Measurements from ENCODE around the gene STRIP1.

Gene STRIP1

DNA sequence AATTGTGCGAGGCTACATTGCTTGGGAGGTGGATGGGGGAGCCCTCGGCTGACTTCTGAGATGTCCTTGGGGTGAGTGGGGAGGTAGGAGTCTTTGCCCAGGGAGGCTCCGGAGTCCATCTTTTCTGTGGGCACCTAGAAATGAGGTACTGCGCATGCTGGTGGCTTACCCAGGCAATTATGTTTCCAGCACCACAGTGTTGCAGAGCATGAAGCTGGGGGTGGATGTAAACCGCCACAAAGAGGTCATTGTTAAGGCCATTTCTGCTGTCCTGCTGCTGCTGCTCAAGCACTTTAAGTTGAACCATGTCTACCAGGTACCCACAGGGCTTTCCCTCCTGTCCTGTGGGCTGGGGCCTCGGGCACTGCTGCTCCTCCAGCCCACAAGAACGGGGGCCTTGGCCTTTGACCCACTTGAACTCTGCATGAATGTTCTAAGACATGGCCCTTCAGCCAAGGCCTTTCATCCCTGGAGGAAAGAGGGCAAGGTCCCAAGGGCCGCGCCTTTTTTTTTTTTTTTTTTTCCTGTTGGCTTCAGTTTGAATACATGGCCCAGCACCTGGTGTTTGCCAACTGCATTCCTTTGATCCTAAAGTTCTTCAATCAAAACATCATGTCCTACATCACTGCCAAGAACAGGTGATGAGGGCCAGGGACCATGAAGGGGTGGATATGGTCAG lies 14.6 kb downstream of the STRIP1 start:
- no peak for DNase-seq (ENCODE audit: extremely low spot score, insufficient read length, low read depth)
- no peak for FAIRE-seq

DNA sequence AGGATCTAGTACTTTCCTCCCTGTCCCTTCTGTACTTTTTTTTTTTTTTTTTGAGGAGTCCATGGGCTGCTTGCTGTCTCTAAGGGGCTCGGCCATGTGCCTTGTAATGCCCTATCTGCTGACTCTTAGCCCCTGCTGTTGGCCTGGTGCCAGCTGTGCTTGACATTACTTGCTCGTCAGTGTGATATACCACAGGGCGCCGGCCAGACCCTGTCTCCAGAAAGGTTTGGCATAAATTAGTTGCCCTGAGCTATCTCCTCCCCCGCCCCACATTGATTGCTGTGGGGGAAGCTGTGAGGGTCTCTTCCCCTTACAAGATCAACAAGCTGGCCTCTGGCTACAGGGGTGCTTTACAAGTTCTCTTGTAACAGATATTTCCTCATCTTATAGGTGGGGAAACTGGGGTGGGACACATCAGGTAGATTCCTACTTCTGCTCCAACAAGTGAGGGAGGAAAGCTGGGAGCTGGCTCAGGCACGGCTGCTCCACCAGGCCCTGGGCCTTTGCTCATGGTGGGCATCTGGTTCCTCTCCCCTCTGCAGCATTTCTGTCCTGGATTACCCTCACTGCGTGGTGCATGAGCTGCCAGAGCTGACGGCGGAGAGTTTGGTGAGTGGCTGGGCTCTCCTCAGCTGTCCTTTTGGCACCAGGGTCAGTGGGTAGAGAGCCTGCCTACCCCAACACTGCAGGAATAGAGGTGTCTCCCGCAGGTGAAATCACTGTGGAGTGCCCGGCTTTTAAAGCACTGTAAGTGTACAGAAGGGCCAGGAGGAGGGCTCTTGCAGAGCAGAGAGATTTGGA lies 15.6 kb downstream of the STRIP1 start:
- FAIRE-seq (no peak), DNase-seq (ENCODE audit: extremely low spot score, insufficient read length, low read depth) (no peak)

DNA sequence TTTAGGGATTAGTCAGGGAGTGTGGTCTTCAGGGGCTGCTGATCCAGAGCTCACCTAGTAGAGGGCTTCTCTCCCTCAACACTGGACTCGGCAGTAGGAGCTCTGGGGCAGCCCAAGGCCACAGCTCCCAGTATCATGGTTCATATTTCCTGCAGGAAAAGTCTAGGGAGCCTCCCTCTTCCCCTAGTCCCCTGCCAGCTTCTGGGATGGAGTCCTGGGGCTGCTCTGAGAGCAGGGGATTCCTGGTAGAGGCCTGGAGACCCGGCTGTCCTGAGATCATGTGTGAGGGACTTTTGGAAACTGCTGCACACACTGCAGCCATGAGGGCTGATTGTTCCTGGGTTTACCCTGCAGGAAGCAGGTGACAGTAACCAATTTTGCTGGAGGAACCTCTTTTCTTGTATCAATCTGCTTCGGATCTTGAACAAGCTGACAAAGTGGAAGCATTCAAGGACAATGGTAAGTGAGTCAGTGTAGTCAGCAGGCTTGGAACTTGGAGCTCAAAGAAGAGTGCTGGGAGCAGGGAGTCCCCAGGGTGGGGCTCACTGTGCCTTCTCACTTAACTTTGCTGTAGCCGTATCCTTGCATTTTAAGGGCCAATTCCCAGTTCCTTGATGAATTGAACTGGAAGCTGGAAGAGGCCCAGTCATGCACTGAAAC lies 16.3 kb downstream of the STRIP1 start:
- no peak for FAIRE-seq
- DNase-seq (ENCODE audit: extremely low spot score, insufficient read length, low read depth), result no peak

DNA sequence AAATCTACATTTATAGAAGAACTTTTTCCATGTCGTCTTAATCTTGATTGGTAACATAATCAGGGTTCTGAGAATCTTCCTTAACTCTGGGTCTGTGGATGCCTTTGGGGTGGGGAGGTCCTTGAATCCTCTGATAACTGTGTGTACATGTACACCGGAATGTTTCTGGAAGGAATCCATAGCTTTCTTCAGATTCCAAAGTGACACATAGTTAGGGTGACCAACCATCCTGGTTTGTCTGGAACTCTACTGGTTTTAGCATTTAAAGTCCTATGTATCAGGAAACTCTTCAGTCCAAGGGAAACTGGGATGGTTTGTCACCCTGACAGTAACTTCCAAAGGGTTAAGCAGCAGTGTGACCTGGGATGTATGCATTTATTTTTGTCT lies 16.8 kb downstream of the STRIP1 start:
- DNase-seq (ENCODE audit: extremely low spot score, insufficient read length, low read depth) (no peak), FAIRE-seq (no peak)

DNA sequence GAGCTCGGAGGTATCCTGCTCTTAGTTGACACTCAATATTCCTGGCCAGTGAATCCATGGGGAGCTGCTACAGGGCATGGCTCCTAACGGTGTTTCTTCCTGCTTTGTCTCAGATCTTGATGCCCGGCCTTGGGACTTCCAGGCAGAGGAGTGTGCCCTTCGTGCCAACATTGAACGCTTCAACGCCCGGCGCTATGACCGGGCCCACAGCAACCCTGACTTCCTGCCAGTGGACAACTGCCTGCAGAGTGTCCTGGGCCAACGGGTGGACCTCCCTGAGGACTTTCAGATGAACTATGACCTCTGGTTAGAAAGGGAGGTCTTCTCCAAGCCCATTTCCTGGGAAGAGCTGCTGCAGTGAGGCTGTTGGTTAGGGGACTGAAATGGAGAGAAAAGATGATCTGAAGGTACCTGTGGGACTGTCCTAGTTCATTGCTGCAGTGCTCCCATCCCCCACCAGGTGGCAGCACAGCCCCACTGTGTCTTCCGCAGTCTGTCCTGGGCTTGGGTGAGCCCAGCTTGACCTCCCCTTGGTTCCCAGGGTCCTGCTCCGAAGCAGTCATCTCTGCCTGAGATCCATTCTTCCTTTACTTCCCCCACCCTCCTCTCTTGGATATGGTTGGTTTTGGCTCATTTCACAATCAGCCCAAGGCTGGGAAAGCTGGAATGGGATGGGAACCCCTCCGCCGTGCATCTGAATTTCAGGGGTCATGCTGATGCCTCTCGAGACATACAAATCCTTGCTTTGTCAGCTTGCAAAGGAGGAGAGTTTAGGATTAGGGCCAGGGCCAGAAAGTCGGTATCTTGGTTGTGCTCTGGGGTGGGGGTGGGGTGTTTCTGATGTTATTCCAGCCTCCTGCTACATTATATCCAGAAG lies 19.4 kb downstream of the STRIP1 start:
- DNase-seq (ENCODE audit: extremely low spot score, insufficient read length, low read depth), result no peak
- peak; percentile 45 for FAIRE-seq

DNA sequence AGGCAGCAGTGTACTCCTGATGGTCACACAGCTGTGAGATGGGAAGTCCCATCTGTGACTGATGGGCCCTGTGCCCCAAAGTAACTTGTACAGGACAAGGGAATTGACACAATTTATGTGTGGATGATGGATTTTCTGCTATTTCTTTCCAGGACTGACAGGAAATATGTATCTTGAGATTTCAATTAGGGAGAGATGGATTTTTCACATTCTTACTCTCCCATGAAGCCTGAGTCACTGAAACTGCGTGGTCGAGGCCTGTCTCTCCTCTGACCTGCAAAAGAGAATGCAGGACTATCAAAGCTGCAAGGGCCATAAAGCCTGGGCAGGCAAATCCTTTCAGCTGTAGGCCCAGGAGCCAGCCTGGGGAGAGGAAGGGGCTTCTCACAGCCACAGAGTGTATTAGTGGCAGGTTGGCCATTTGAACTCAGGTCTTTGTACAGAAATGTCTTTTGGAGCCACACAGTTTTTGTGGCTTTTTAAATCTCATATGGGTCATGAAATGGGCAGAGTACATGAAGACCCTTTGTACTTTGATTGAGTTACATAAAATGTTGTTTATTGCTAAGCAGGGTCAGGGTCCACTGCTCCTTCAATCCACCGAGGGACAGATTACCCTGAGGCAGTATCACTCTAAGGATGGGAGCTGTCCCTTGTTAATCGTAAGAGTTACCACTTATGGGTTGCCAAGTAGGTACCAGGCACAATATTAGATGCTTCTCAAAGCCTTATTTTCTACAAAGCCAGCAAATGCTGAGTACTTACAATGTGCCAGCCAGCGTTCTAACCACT lies 21.3 kb downstream of the STRIP1 start:
- DNase-seq (ENCODE audit: extremely low spot score, insufficient read length, low read depth) (no peak), FAIRE-seq (no peak)

DNA sequence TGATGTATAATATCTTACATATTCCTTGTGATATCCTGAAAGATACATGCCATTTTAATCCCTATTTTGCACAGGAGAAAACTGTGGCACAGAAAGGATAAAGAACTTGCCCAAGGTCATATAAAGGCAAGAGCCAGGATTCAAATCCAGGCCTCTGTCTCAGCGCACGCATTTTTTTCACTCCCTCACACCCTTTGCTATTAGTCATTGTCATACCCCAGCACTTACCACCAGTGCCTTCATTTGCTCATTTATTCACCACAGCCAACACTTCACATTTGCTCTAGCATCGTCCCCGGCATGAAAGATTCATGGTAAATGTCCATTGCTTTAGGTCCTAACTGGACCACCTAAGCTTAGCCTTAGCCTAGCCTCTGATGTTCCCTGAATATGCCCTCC lies 21.9 kb downstream of the STRIP1 start:
- DNase-seq (ENCODE audit: extremely low spot score, insufficient read length, low read depth) (no peak), FAIRE-seq (no peak)

DNA sequence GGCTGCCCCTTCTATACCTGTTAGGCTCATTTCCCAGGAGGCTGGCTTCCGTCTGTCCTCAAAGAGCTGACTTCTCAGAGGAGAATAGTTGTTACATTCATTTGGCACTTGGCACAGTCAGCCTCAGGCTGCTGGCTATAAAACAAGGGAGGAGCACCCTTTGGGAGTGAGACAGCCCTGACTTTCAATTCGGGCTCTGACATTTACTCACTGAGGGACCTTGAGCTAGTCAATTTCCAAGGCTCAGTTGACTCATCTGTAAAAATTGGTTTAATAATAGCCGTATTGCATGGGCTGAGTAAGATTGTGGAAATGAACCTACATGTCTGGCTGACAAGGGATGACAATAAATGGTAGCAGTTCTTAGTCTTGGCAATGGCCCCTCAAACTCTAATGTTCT lies 22.4 kb downstream of the STRIP1 start:
- FAIRE-seq (no peak), DNase-seq (ENCODE audit: extremely low spot score, insufficient read length, low read depth) (no peak)

DNA sequence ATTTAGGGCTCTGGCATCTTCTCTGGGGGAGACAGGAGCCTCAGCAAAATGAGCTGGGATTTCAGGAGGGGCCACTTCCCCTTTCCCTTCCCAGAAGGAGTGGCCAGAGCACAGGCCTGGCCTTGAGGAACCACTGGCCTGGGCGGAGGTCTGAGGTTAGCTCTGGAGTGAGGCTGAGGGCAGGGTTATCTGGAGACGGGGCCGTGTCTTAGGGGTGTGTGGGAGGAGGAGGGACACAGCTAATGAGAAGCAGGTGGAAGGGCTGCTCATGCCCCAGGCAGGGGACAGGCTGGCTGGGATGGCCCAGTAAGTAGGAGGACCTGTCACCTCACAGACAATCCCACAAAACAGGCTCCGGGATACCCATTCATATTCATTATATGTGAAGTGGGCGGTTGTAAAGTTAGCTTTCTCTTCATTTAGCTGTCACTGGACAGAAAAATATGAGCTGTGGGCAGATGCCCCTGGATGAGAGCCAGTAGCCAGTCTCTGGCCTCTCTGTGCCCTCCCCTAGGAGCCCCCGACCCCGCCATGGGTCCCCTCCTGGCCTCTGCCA lies 23.6 kb downstream of the STRIP1 start:
- FAIRE-seq (no peak), DNase-seq (ENCODE audit: extremely low spot score, insufficient read length, low read depth) (no peak)

DNA sequence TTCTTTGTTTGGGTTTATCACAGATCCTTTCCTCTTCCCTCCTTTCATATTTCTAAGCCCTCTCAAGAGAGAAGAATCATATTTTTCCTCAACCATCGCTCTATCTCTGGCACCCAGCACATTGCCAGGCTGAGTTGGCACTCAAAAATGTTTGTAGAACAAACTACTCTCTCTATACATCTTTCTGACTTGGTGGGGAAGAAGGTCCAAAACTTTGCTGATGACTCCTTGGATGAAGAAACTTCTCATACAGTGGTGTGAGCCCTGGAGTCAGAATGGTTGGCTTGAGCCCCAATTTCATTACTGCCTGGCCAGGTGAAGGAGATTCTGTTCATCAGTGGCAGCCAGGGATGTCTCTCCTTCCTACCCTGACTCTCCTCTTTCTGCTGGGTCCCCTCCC lies 24.2 kb downstream of the STRIP1 start:
- FAIRE-seq, result no peak
- no peak for DNase-seq (ENCODE audit: extremely low spot score, insufficient read length, low read depth)

DNA sequence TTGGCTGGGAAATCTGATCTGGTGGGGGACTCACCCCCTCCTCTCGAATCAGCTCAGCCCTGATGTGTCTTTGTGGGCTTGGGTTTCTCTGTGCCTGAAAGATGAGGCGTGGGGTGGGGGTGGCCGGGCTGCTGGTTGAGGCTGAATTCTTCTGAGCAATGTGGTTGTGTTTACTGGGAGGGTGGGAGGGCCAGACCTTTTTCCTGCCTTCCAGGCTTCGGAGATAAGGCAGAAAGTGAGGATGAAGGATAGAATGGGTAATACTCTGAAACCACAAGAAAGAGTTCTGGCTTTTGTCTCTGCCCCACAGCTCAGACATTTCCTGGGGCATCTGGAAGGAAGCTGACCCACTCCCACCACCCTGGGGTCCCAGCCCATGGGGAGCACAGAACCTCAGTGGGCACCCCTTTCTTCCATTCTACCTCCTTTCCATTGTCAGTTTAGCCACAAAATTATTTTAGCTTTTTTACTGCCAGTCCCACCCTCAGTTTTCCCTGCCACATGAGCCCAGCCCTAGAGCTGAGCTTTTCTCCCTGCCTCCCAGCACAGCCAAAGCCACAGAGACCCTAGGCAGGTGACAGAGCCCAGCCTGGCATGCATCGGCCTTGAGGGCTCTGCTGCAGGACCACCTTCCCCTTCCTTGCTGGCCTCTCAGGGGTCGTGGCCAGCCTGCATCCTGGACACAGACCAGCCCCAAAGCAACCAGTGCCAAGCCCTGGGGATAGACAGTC lies 24.9 kb downstream of the STRIP1 start:
- no peak for DNase-seq (ENCODE audit: extremely low spot score, insufficient read length, low read depth)
- no peak for FAIRE-seq

DNA sequence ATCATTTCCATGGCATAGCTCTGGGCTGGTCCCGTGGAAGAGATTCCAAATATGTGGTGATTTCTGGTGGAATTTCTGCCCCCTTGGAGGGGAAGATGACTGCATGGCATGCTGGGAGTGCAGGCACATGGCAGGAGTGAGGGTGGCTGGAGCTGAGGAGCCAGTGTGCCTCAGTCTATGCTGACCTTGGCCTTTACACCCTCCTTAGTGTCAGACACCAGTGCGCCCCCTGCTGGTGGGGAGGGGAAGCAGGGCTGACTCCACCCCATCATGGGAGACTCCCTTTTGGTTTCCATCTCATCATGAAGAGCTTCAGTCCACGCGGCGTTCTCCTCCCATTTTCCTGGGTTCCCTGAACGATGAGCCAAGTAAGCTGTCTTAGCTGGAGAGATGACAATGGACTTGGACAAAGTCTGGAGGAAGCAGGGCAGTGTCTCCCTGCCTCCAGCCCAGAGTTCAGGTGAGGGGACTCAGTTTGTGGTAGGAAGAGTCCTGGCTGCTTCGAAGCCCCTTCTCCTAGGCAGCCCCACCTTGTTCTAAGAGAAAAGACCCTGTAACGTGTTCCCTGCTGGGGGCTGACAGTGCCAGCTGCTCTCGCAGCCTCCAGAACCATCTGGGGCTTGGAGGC lies 25.7 kb downstream of the STRIP1 start:
- DNase-seq (ENCODE audit: extremely low spot score, insufficient read length, low read depth) (no peak), FAIRE-seq (peak; percentile 66)

DNA sequence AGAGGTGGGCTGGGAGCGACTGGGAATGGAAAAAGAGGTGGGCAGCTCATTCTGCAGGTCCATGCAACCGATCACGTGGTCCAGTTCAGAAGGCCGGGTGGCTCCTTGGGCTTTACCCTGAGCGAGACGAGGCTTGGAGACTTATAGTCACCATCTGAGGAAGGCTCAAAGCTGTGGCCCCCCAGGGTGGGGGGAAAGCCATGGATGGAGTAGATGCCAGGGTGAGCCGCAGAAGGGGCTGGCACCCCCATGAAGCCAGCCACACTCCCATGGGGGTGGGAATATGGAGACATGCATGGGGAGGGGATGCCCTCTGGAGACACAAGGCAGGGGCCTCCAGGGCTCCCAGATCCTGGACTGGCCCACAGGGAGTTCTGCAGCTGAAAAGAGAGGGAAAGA lies 26.2 kb downstream of the STRIP1 start:
- no peak for FAIRE-seq
- DNase-seq (ENCODE audit: extremely low spot score, insufficient read length, low read depth), result no peak

DNA sequence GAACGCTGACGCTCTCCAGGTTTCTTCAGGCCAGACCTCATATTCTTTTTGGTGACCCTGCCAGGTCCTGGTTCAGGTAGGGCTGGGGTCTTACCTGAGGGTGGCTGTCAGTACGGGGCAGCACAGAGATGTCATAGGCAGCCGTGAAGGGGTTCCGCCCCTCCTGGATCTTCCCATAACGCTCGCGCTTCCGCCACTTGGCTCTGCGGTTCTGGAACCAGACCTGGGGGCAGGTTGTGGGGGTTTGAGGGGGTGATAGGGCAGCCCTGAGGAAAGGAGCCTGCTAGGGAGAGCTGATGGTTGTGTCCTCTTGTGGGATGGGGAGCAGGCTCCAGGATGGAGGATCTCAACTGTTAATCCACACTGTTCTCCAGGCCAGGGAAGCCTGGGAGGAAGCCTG lies 26.9 kb downstream of the STRIP1 start:
- FAIRE-seq (no peak), DNase-seq (ENCODE audit: extremely low spot score, insufficient read length, low read depth) (no peak)

DNA sequence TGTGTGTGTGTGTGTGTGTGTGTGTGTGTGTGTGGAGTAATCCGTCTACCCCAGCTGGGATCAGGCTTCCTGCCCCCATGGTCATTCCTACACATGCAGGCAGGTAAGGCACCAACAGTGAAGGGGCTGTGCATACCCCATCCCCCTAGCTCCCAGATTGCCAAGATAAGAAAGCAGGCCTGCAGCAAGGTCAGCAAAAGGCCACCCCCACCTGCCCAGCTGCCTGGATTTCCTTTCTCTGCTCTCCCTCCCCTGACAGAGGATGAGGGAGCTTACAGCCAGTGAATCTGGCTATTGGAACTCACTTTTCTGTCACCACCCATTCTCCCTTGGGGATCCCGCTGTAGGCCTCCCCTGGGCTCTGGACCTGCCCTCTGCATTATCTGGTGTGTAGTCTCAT lies 28.2 kb downstream of the STRIP1 start:
- no peak for DNase-seq (ENCODE audit: extremely low spot score, insufficient read length, low read depth)
- FAIRE-seq, result no peak

DNA sequence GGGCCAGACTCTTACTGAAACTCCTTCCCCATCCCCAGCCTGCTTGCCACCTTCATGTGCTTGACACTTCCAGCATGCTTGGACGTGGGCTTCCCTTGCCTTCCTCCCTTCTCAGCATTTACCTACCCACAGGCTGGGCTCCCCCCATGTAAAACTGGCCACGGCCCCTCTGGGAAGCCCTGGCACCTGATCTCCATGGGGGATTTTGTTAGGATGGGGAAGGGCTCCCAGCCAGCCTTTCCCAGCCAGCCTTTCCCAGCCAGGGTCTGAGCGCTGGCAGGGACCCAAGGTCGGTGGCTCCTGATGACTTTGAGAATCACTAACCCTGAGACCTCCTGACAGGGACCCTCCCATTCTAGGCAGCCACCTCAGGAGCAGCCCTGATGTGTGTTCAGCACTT lies 29.4 kb downstream of the STRIP1 start:
- no peak for FAIRE-seq
- DNase-seq (ENCODE audit: extremely low spot score, insufficient read length, low read depth), result no peak

DNA sequence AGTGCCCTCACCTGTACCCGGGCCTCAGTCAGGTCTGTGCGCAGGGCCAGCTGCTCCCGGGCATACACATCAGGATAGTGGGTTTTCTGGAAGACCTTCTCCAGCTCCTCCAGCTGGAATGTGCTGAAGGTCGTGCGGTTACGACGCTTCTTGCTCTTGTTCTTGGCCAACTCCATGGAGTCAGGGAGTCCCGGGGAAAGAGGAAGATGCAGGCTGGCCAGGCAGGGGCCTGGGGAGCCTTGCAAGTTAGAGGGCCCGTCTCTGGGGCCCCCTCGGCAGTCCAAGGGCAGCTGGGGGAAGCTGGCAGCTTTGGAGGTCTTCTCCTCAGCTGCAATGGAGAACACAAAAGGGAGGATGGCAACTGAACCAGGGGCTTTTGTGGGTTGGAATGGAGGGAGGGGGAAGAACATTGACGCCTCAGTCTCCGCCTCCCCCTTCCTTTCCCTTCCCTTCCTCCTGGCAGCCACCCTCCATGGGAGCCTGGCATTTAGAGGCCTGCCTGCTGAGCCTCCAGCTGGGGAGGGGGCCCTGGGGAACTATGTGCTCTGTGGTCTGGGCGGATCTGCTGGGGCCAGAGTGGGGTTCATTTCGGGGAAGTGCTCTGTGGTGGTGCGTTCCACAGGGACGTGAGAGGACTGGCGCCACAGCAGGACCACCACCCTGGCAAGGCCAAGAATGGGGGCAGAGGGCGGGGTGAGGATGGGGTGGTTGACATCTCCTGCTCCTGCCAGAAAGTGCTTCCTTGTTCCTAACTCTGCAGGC lies 30.3 kb downstream of the STRIP1 start:
- FAIRE-seq (no peak), DNase-seq (ENCODE audit: extremely low spot score, insufficient read length, low read depth) (no peak)

DNA sequence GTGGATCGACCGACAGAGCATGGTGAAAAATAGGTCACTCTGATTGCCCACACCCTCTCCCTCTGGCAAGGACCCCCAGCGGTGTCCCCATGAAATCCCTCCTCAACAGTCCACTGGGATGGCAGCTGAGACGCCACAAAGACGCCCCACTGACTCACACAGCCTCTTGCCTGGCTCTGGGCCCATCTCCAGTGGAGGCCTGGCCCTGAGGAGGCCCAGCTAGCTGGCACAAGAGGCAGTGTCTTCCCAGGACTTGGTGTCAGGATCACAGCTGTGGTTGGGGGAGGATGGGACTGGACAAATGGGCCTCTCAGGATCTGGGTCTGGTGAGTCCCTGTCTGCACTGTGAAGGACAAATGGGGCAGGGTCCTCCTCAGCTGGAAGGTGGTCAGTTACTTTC lies 31.4 kb downstream of the STRIP1 start:
- no peak for FAIRE-seq

More for the DNA sequence above, 31.4 kb downstream of the STRIP1 start:
- DNase-seq (ENCODE audit: extremely low spot score, insufficient read length, low read depth), result no peak

Measured in GM18507 (cell line).